Neural cell (in vitro differentiated cells): ENCODE measurements around the gene SYT7. TPM values are rescaled to one million over a fixed set of nuclear protein-coding genes. Genes with fewer than 3 reads are reported as not detected.

ENCODE experiments used
- H2AFZ ChIP-seq: fragments of 200-600, 300-800 bp; sonication (generic), shearing (Covaris generic); 2 replicates; pipeline ENCODE4 v1.6.0; 2014; ENCODE audit warnings: low read depth, mild to moderate bottlenecking, antibody characterized with exemption, low read length, moderate library complexity
- H3F3A ChIP-seq: fragments of 200-600 bp; shearing (Covaris generic); 2 replicates; pipeline ENCODE4 v1.6.1; 2016; ENCODE audit warnings: mild to moderate bottlenecking, moderate library complexity, mixed read lengths, antibody characterized with exemption, low read length; ENCODE audit not compliant: insufficient read depth, poor library complexity, severe bottlenecking
- H3K27ac ChIP-seq: fragments of 200-600, 300-800 bp; sonication (generic), shearing (Covaris generic); 2 replicates; pipeline ENCODE4 v1.5.1; 2014; ENCODE audit warnings: mild to moderate bottlenecking, low read length, moderate library complexity
- H3K27me3 ChIP-seq: fragments of 300-800, 200-600 bp; sonication (generic), shearing (Covaris generic); 2 replicates; pipeline ENCODE4 v1.6.0; 2014; ENCODE audit warnings: mild to moderate bottlenecking, low read depth, low read length, moderate library complexity; ENCODE audit not compliant: insufficient read depth
- H3K36me3 ChIP-seq: fragments of 300-800, 200-600 bp; sonication (generic), shearing (Covaris generic); 2 replicates; pipeline ENCODE4 v1.5.1; 2014; ENCODE audit warnings: mild to moderate bottlenecking, antibody characterized with exemption, low read length, moderate library complexity; ENCODE audit not compliant: insufficient read depth
- H3K4me2 ChIP-seq: fragments of 300-800, 200-600 bp; sonication (generic), shearing (Covaris generic); 2 replicates; pipeline ENCODE4 v1.6.0; 2014; ENCODE audit warnings: mild to moderate bottlenecking, low read length
- H3K4me3 ChIP-seq: fragments of 300-800, 200-600 bp; sonication (generic), shearing (Covaris generic); 2 replicates; pipeline ENCODE4 v1.5.1; 2014; ENCODE audit warnings: mild to moderate bottlenecking, low read length, moderate library complexity
- H3K79me2 ChIP-seq: fragments of 200-600 bp; shearing (Covaris generic); replicated peaks from 2 replicates; pipeline ENCODE4 v1.6.0; 2014; ENCODE audit warnings: mild to moderate bottlenecking, low read length, moderate library complexity; ENCODE audit not compliant: insufficient read depth
- H3K9ac ChIP-seq: fragments of 300-800, 200-600 bp; sonication (generic), shearing (Covaris generic); 2 replicates; pipeline ENCODE4 v1.6.1; 2016; ENCODE audit warnings: mild to moderate bottlenecking, low read length, mixed read lengths
- H3K9me2 ChIP-seq: fragments of 200-600 bp; shearing (Covaris generic); 2 replicates; pipeline ENCODE4 v1.6.1; 2016; ENCODE audit warnings: mild to moderate bottlenecking, low read length, mixed read lengths; ENCODE audit not compliant: insufficient read depth
- H3K9me3 ChIP-seq: fragments of 200-600, 300-800 bp; sonication (generic), shearing (Covaris generic); 2 replicates; pipeline ENCODE4 v1.6.1; 2016; ENCODE audit warnings: mild to moderate bottlenecking, mixed run types, low read length, moderate library complexity, mixed read lengths
- H4K20me1 ChIP-seq: fragments of 200-600 bp; shearing (Covaris generic); 2 replicates; pipeline ENCODE4 v1.6.1; 2016; ENCODE audit warnings: mild to moderate bottlenecking, mixed run types; ENCODE audit not compliant: insufficient read depth
- CTCF ChIP-seq: fragments of 450-650 bp; IDR thresholded peaks from 2 replicates; pipeline ENCODE4 v1.5.1; 2014; ENCODE audit warnings: antibody characterized with exemption, mild to moderate bottlenecking, moderate library complexity; ENCODE audit not compliant: poor library complexity, severe bottlenecking
- EP300 ChIP-seq: fragments of 450-650 bp; conservative IDR thresholded peaks from 2 replicates; pipeline ENCODE4 v1.6.1; 2014; ENCODE audit warnings: antibody characterized with exemption, mild to moderate bottlenecking, moderate library complexity; ENCODE audit not compliant: poor library complexity, severe bottlenecking
- EZH2 ChIP-seq: fragments of 200-600, 300-800 bp; shearing (Covaris generic), sonication (generic); IDR thresholded peaks from 2 replicates; pipeline ENCODE4 v1.6.1; 2014; ENCODE audit warnings: antibody characterized with exemption, low read length, borderline replicate concordance, mild to moderate bottlenecking; ENCODE audit not compliant: insufficient read depth, poor library complexity, severe bottlenecking
- MXI1 ChIP-seq: fragments of 450-650 bp; conservative IDR thresholded peaks from 2 replicates; pipeline ENCODE4 v1.6.1; 2014; ENCODE audit warnings: antibody characterized with exemption, mild to moderate bottlenecking; ENCODE audit not compliant: poor library complexity, severe bottlenecking
- POLR2AphosphoS5 ChIP-seq: IDR thresholded peaks from 2 replicates; pipeline ENCODE4 v1.6.1; 2012
- RAD21 ChIP-seq: fragments of 450-650 bp; conservative IDR thresholded peaks from 2 replicates; pipeline ENCODE4 v1.6.1; 2014; ENCODE audit warnings: antibody characterized with exemption, mild to moderate bottlenecking, moderate library complexity
- REST ChIP-seq: IDR thresholded peaks from 2 replicates; pipeline ENCODE4 v1.6.1; 2012; ENCODE audit warnings: borderline replicate concordance
- SMC3 ChIP-seq: fragments of 450-650 bp; conservative IDR thresholded peaks from 2 replicates; pipeline ENCODE4 v1.6.1; 2014; ENCODE audit warnings: antibody characterized with exemption, mild to moderate bottlenecking, moderate library complexity; ENCODE audit not compliant: poor library complexity
- TAF1 ChIP-seq: IDR thresholded peaks from 2 replicates; pipeline ENCODE4 v1.6.1; 2012; ENCODE audit warnings: low read depth
- polyA plus RNA-seq: library from polyadenylated mRNA; depleted of rRNA; stranded (reverse); fragments of >200 nt; gene quantifications from 2 replicates; pipeline ENCODE4 v1.2.3, GENCODE V29; 2014

Gene SYT7
- polyA plus RNA-seq, 1 donor from 2014 or later = 14.0 TPM

DNA sequence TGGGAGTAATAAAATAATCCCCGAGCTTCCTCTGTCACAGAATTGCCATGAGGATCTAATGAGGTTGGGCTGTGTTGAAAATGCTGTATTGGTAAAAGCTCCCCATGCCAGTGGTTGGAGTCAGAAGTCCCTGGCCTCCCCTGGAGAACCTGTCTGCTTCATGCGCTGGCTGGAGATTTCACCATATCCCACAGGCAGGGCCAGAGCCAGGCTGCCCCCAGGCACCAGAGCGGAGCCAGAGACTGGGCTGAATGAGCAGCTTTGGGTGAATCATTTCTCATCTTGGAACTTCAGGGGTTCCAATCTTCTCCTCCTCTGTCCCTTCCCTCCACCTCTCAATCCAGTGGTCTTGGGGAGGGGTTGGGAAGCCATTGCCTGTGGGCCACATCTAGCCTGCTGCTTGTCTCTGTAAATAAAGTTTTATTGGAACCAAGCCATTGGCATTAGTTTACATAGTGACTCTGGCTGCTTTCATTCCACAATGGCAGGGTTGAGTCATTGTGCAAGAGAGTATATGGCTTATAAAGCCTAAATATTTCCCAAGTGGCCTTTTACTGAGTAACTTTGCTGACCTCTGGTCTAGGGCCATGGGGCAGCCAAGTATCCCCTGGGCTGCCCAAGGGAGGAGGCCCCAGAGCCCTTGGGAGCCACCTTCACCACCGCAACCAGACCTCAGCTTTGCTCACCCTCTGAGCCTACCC, 37.1 kb downstream of the SYT7 start:
- no peaks in the 10 kb centered on the region for H3K79me2 ChIP-seq
- no peaks in the 10 kb centered on the region for H3K27me3 ChIP-seq
- H2AFZ ChIP-seq = no peak overlapping the region
- H3K27ac ChIP-seq = no peak overlapping the region
- H3K9ac ChIP-seq = no peak overlapping the region
- H3K9me3 ChIP-seq = no peaks in the 10 kb centered on the region
- no peaks in the 10 kb centered on the region for H3F3A ChIP-seq
- no peaks in the 10 kb centered on the region for H3K9me2 ChIP-seq
- no peak overlapping the region for H3K4me2 ChIP-seq
- TF ChIP-seq SMC3 (no peak), REST (no peak), EP300 (no peak), EZH2 (no peak), MXI1 (no peak), TAF1 (no peak), POLR2AphosphoS5 (no peak), CTCF (no peak), RAD21 (no peak)
- H3K4me3 ChIP-seq = no peak overlapping the region
- H4K20me1 ChIP-seq = no peaks in the 10 kb centered on the region
- no peaks in the 10 kb centered on the region for H3K36me3 ChIP-seq

GRCh38 chr11:61542705-61543104, 38.2 kb downstream of the SYT7 start:
- Histone ChIP-seq H3K27me3 (no peaks in the 10 kb centered on the region), H3K79me2 (no peaks in the 10 kb centered on the region), H3K9ac (no peak overlapping the region), H3K9me2 (no peaks in the 10 kb centered on the region), H3F3A (no peaks in the 10 kb centered on the region), H3K27ac (no peak overlapping the region), H2AFZ (no peak overlapping the region), H3K9me3 (no peaks in the 10 kb centered on the region), H3K36me3 (no peaks in the 10 kb centered on the region), H4K20me1 (no peaks in the 10 kb centered on the region), H3K4me3 (no peak overlapping the region), H3K4me2 (no peak overlapping the region)
- TF ChIP-seq REST (no peak), SMC3 (no peak), TAF1 (no peak), RAD21 (no peak), CTCF (no peak), MXI1 (no peak), POLR2AphosphoS5 (no peak), EP300 (no peak), EZH2 (no peak)
